ENCODE results near the gene OSBPL1A.

Gene OSBPL1A

GRCh38 chr18:24136967-24137373 lies 260.7 kb downstream of the OSBPL1A start:
- H3K9ac ChIP-seq (ENCODE audit: low read length) = no peak overlapping the region
- no peak overlapping the region for H3K4me3 ChIP-seq (ENCODE audit: low read depth in 1 of 2, low read length in 2 of 2)
- no peaks in the 10 kb centered on the region for H3K36me3 ChIP-seq (ENCODE audit: insufficient read depth, low read length)
- H3K27me3 ChIP-seq (ENCODE audit: control insufficient read depth in 1 of 2, insufficient read depth in 2 of 2, low read length in 2 of 2) = no peaks in the 10 kb centered on the region
- H3K4me1 ChIP-seq (ENCODE audit: insufficient read depth, low read length) = no peaks in the 10 kb centered on the region
- H3K27ac ChIP-seq (ENCODE audit: low read depth, low read length) = no peak overlapping the region
- no peaks in the 10 kb centered on the region for H3K9me3 ChIP-seq (ENCODE audit: low read length)

- no peaks in the 10 kb centered on the region for H3K27me3 ChIP-seq (ENCODE audit: control insufficient read depth in 1 of 2, insufficient read depth in 2 of 2, low read length in 2 of 2)
- no peaks in the 10 kb centered on the region for H3K4me1 ChIP-seq (ENCODE audit: insufficient read depth, low read length)
- H3K9ac ChIP-seq (ENCODE audit: low read length) = no peak overlapping the region
- no peak overlapping the region for H3K27ac ChIP-seq (ENCODE audit: low read depth, low read length)
- no peak overlapping the region for H3K4me3 ChIP-seq (ENCODE audit: low read depth in 1 of 2, low read length in 2 of 2)
- no peaks in the 10 kb centered on the region for H3K9me3 ChIP-seq (ENCODE audit: low read length)
- H3K36me3 ChIP-seq (ENCODE audit: insufficient read depth, low read length) = peaks cover 7% of the 10 kb centered on the region
Measured at GRCh38 chr18:24130494-24130893, 267.1 kb downstream of the OSBPL1A start.

GRCh38 chr18:24128700-24129099 lies 268.9 kb downstream of the OSBPL1A start:
- H3K4me1 ChIP-seq (ENCODE audit: insufficient read depth, low read length) = no peaks in the 10 kb centered on the region
- H3K4me3 ChIP-seq (ENCODE audit: low read depth in 1 of 2, low read length in 2 of 2) = no peak overlapping the region
- no peaks in the 10 kb centered on the region for H3K27me3 ChIP-seq (ENCODE audit: control insufficient read depth in 1 of 2, insufficient read depth in 2 of 2, low read length in 2 of 2)
- no peak overlapping the region for H3K9ac ChIP-seq (ENCODE audit: low read length)
- peaks cover 17% of the 10 kb centered on the region for H3K36me3 ChIP-seq (ENCODE audit: insufficient read depth, low read length)
- H3K27ac ChIP-seq (ENCODE audit: low read depth, low read length) = no peak overlapping the region
- no peaks in the 10 kb centered on the region for H3K9me3 ChIP-seq (ENCODE audit: low read length)

GRCh38 chr18:24127735-24128134 lies 269.9 kb downstream of the OSBPL1A start:
- H3K9ac ChIP-seq (ENCODE audit: low read length) = no peak overlapping the region
- no peaks in the 10 kb centered on the region for H3K4me1 ChIP-seq (ENCODE audit: insufficient read depth, low read length)
- no peaks in the 10 kb centered on the region for H3K9me3 ChIP-seq (ENCODE audit: low read length)
- H3K36me3 ChIP-seq (ENCODE audit: insufficient read depth, low read length) = peaks cover 17% of the 10 kb centered on the region
- no peak overlapping the region for H3K4me3 ChIP-seq (ENCODE audit: low read depth in 1 of 2, low read length in 2 of 2)
- no peaks in the 10 kb centered on the region for H3K27me3 ChIP-seq (ENCODE audit: control insufficient read depth in 1 of 2, insufficient read depth in 2 of 2, low read length in 2 of 2)
- no peak overlapping the region for H3K27ac ChIP-seq (ENCODE audit: low read depth, low read length)

- H3K27me3 ChIP-seq (ENCODE audit: control insufficient read depth in 1 of 2, insufficient read depth in 2 of 2, low read length in 2 of 2) = no peaks in the 10 kb centered on the region
- H3K9me3 ChIP-seq (ENCODE audit: low read length) = no peaks in the 10 kb centered on the region
- H3K27ac ChIP-seq (ENCODE audit: low read depth, low read length) = no peak overlapping the region
- no peaks in the 10 kb centered on the region for H3K4me1 ChIP-seq (ENCODE audit: insufficient read depth, low read length)
- H3K36me3 ChIP-seq (ENCODE audit: insufficient read depth, low read length) = peaks cover 17% of the 10 kb centered on the region
- no peak overlapping the region for H3K4me3 ChIP-seq (ENCODE audit: low read depth in 1 of 2, low read length in 2 of 2)
- H3K9ac ChIP-seq (ENCODE audit: low read length) = no peak overlapping the region
Measured at GRCh38 chr18:24126155-24126961, 271.3 kb downstream of the OSBPL1A start.

GRCh38 chr18:24121625-24122024 lies 276.0 kb downstream of the OSBPL1A start:
- no peak overlapping the region for H3K4me3 ChIP-seq (ENCODE audit: low read depth in 1 of 2, low read length in 2 of 2)
- H3K9ac ChIP-seq (ENCODE audit: low read length) = no peak overlapping the region
- H3K4me1 ChIP-seq (ENCODE audit: insufficient read depth, low read length) = no peaks in the 10 kb centered on the region
- H3K36me3 ChIP-seq (ENCODE audit: insufficient read depth, low read length) = peaks cover 13% of the 10 kb centered on the region
- H3K27me3 ChIP-seq (ENCODE audit: control insufficient read depth in 1 of 2, insufficient read depth in 2 of 2, low read length in 2 of 2) = no peaks in the 10 kb centered on the region
- no peaks in the 10 kb centered on the region for H3K9me3 ChIP-seq (ENCODE audit: low read length)
- H3K27ac ChIP-seq (ENCODE audit: low read depth, low read length) = no peak overlapping the region

GRCh38 chr18:24120676-24121075 lies 276.9 kb downstream of the OSBPL1A start:
- Histone ChIP-seq H3K4me3 (ENCODE audit: low read depth in 1 of 2, low read length in 2 of 2) (no peak overlapping the region), H3K27me3 (ENCODE audit: control insufficient read depth in 1 of 2, insufficient read depth in 2 of 2, low read length in 2 of 2) (no peaks in the 10 kb centered on the region), H3K27ac (ENCODE audit: low read depth, low read length) (no peak overlapping the region), H3K4me1 (ENCODE audit: insufficient read depth, low read length) (no peaks in the 10 kb centered on the region), H3K36me3 (ENCODE audit: insufficient read depth, low read length) (peaks cover 12% of the 10 kb centered on the region), H3K9ac (ENCODE audit: low read length) (no peak overlapping the region), H3K9me3 (ENCODE audit: low read length) (no peaks in the 10 kb centered on the region)

GRCh38 chr18:24118750-24119577 lies 278.7 kb downstream of the OSBPL1A start:
- Histone ChIP-seq H3K27me3 (ENCODE audit: control insufficient read depth in 1 of 2, insufficient read depth in 2 of 2, low read length in 2 of 2) (no peaks in the 10 kb centered on the region), H3K36me3 (ENCODE audit: insufficient read depth, low read length) (no peaks in the 10 kb centered on the region), H3K4me3 (ENCODE audit: low read depth in 1 of 2, low read length in 2 of 2) (no peak overlapping the region), H3K27ac (ENCODE audit: low read depth, low read length) (no peak overlapping the region), H3K4me1 (ENCODE audit: insufficient read depth, low read length) (no peaks in the 10 kb centered on the region), H3K9ac (ENCODE audit: low read length) (no peak overlapping the region), H3K9me3 (ENCODE audit: low read length) (no peaks in the 10 kb centered on the region)

GRCh38 chr18:24115628-24116027 lies 282.0 kb downstream of the OSBPL1A start:
- Histone ChIP-seq H3K9me3 (ENCODE audit: low read length) (no peaks in the 10 kb centered on the region), H3K27ac (ENCODE audit: low read depth, low read length) (no peak overlapping the region), H3K27me3 (ENCODE audit: control insufficient read depth in 1 of 2, insufficient read depth in 2 of 2, low read length in 2 of 2) (no peaks in the 10 kb centered on the region), H3K36me3 (ENCODE audit: insufficient read depth, low read length) (no peaks in the 10 kb centered on the region), H3K4me1 (ENCODE audit: insufficient read depth, low read length) (no peaks in the 10 kb centered on the region), H3K9ac (ENCODE audit: low read length) (no peak overlapping the region), H3K4me3 (ENCODE audit: low read depth in 1 of 2, low read length in 2 of 2) (no peak overlapping the region)

- no peaks in the 10 kb centered on the region for H3K9me3 ChIP-seq (ENCODE audit: low read length)
- no peaks in the 10 kb centered on the region for H3K36me3 ChIP-seq (ENCODE audit: insufficient read depth, low read length)
- H3K27ac ChIP-seq (ENCODE audit: low read depth, low read length) = no peak overlapping the region
- H3K9ac ChIP-seq (ENCODE audit: low read length) = no peak overlapping the region
- no peaks in the 10 kb centered on the region for H3K27me3 ChIP-seq (ENCODE audit: control insufficient read depth in 1 of 2, insufficient read depth in 2 of 2, low read length in 2 of 2)
- H3K4me1 ChIP-seq (ENCODE audit: insufficient read depth, low read length) = no peaks in the 10 kb centered on the region
- H3K4me3 ChIP-seq (ENCODE audit: low read depth in 1 of 2, low read length in 2 of 2) = no peak overlapping the region
Measured at GRCh38 chr18:24114924-24115549, 282.6 kb downstream of the OSBPL1A start.

GRCh38 chr18:24112874-24113615 lies 284.6 kb downstream of the OSBPL1A start:
- Histone ChIP-seq H3K36me3 (ENCODE audit: insufficient read depth, low read length) (no peaks in the 10 kb centered on the region), H3K4me3 (ENCODE audit: low read depth in 1 of 2, low read length in 2 of 2) (no peak overlapping the region), H3K27ac (ENCODE audit: low read depth, low read length) (no peak overlapping the region), H3K4me1 (ENCODE audit: insufficient read depth, low read length) (no peaks in the 10 kb centered on the region), H3K9ac (ENCODE audit: low read length) (no peak overlapping the region), H3K27me3 (ENCODE audit: control insufficient read depth in 1 of 2, insufficient read depth in 2 of 2, low read length in 2 of 2) (no peaks in the 10 kb centered on the region), H3K9me3 (ENCODE audit: low read length) (no peaks in the 10 kb centered on the region)

All from muscle layer of colon (tissue), 2 donors.